ENCODE measurements around the gene TUB. TPM values are rescaled to one million over a fixed set of nuclear protein-coding genes. Genes with fewer than 3 reads are reported as not detected.

The TUB gene
- total and polyA plus RNA-seq, 2 of the 13 experiments (the other 11 are each of a cell fraction or from before 2014, with no cell fraction given): 4.3 to 5.6 TPM

DNA sequence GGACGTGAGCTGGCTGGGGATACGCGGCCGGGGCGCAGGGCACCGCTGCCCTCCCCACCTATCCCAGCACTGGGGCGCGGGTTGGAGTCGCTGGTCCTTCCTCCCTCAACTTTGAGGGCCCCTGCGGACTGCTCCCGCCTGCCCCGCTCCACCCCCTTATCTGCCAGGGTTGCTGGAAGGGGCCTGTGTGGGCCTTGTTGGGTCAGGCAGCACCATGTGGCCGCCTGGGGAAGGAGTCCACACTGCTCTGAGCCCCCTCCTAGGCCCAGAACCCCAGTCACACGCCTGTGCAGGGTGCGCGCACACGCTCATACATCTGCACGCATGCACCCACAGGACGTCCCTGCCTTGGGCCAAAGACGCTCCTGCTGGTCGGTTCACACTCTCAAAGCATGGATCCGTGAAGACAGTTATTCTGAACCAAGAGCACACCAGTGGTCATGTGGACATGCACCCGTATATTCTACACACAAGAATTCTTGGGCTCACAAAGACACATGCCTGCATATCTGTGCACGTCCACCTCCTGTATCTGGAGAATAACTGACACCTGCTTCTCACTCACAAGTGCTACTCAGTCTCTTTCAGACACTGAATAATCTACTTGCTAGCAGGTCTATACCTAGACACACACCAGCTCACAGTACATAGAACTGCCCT, 710 bp downstream of the TUB start (continued):
- TF ChIP-seq, protein P1, sequence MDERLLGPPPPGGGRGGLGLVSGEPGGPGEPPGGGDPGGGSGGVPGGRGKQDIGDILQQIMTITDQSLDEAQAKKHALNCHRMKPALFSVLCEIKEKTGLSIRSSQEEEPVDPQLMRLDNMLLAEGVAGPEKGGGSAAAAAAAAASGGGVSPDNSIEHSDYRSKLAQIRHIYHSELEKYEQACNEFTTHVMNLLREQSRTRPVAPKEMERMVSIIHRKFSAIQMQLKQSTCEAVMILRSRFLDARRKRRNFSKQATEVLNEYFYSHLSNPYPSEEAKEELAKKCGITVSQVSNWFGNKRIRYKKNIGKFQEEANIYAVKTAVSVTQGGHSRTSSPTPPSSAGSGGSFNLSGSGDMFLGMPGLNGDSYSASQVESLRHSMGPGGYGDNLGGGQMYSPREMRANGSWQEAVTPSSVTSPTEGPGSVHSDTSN (CRISPR knock-in tag; IDR thresholded peaks at IDR 0.05): no peak
- TF ChIP-seq RFX3 (CRISPR knock-in tag; IDR thresholded peaks at IDR 0.05): no peak
- no peak for TF ChIP-seq ATAD3A (CRISPR knock-in tag; IDR thresholded peaks at IDR 0.05)
- TF ChIP-seq PAX8 (CRISPR knock-in tag; IDR thresholded peaks at IDR 0.05; ENCODE audit: borderline replicate concordance): no peak
- peak; percentile 22; the same call in 1 of the 2 replicates for TF ChIP-seq GABPB1 (CRISPR knock-in tag; IDR thresholded peaks at IDR 0.05)

DNA sequence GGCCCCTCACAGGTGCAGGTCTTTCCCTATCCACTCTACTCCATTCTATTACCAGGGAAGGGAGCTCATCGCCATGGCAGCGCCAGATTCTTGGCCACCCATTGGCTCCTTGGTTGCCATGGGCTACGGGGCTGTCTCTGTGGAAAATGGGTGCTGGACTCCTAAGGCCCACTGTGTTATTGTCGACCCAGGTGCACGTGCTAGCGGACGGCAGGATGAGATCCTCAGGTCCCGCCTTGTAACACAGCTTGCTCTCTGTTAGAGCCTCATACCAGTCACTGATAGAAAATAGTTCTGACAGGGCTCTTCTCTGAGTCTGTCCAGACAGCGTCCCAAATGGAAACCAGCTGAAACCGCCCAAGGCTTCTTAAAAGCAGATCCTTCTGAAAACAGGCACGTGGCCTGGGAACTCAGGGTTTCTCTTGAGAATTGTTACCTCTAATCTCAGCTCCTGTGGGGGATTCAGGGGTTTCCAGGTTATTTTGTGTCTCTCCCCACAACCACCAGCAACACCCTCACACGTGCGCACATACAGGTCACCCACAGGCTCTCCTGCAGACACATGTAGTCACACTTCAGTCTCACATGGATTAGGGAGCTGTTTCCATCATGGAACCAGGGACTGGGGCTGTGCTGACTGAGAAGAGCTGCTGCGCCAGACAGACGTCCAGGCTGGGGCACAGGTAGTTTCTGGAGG, 1.5 kb downstream of the TUB start:
- no peak for FAIRE-seq
- no peaks in the 10 kb centered on the region for H3K36me3 ChIP-seq (replicated peaks in 1 of 2; ENCODE audit: control insufficient read depth in 1 of 2, insufficient read depth in 2 of 2, low read length in 2 of 2)
- no peak overlapping the region for H3K4me3 ChIP-seq (replicated peaks in 1 of 3; ENCODE audit: insufficient read depth in 1 of 3, low read depth in 2 of 3, low read length in 3 of 3)
- BruUV-seq (replicated peaks): TSS peak; percentile 45
- no peaks in the 10 kb centered on the region for H3K79me2 ChIP-seq (ENCODE audit: insufficient read depth, low read length)
- H4K20me1 ChIP-seq (ENCODE audit: insufficient read depth, low read length): no peaks in the 10 kb centered on the region
- POLR2A ChIA-PET: no interaction called here
- no peak overlapping the region for H2AFZ ChIP-seq (ENCODE audit: low read length)
- 93% methylated on average over 12 of the region's 15 CpGs for WGBS (ENCODE audit: low lambda C conversion rate)
- no peak overlapping the region for H3K27ac ChIP-seq (ENCODE audit: extremely low read length, insufficient read depth, low read length)
- H3K9ac ChIP-seq (ENCODE audit: insufficient read depth, low read depth, low read length): no peak overlapping the region
- in situ Hi-C loops (cut with HindIII; ENCODE audit: extremely low pct_ligation_motif_present, low pct_unique_long_range_greater_than_20kb): no loop called here
- ATAC-seq: no peak
- intact Hi-C loops (cut with micrococcal nuclease; ENCODE audit: unreplicated experiment): no loop called here
- no peak for TF ChIP-seq ZNF749 (CRISPR knock-in tag; IDR thresholded peaks at IDR 0.05; ENCODE audit: borderline replicate concordance)
- no peak for TF ChIP-seq RBFOX2 (IDR thresholded peaks at IDR 0.05; ENCODE audit: low read depth, low read length)
- TF ChIP-seq KLF6 (CRISPR knock-in tag; IDR thresholded peaks at IDR 0.05): no peak
- TF ChIP-seq KDM2A (CRISPR knock-in tag; IDR thresholded peaks at IDR 0.05; ENCODE audit: borderline replicate concordance, low read depth): no peak
- no peak for TF ChIP-seq ZNF772 (CRISPR knock-in tag; IDR thresholded peaks at IDR 0.05)
- no peak for TF ChIP-seq NKX3-1 (CRISPR knock-in tag; IDR thresholded peaks at IDR 0.05)
- TF ChIP-seq ZC3H4 (CRISPR knock-in tag; IDR thresholded peaks at IDR 0.05; ENCODE audit: borderline replicate concordance): no peak
- TF ChIP-seq SRSF1 (optimal IDR thresholded peaks at IDR 0.05; ENCODE audit: low read depth, low read length): no peak
- TF ChIP-seq, protein P2, sequence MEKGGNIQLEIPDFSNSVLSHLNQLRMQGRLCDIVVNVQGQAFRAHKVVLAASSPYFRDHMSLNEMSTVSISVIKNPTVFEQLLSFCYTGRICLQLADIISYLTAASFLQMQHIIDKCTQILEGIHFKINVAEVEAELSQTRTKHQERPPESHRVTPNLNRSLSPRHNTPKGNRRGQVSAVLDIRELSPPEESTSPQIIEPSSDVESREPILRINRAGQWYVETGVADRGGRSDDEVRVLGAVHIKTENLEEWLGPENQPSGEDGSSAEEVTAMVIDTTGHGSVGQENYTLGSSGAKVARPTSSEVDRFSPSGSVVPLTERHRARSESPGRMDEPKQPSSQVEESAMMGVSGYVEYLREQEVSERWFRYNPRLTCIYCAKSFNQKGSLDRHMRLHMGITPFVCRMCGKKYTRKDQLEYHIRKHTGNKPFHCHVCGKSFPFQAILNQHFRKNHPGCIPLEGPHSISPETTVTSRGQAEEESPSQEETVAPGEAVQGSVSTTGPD (CRISPR knock-in tag; IDR thresholded peaks at IDR 0.05): no peak
- no peak for TF ChIP-seq ARHGAP35 (CRISPR knock-in tag; IDR thresholded peaks at IDR 0.05; ENCODE audit: borderline replicate concordance)
- no peak for TF ChIP-seq ZNF780A (CRISPR knock-in tag; IDR thresholded peaks at IDR 0.05)
- no peak for DNase-seq (ENCODE audit: low spot score)
- peaks cover 24% of the 10 kb centered on the region for H3K4me1 ChIP-seq (ENCODE audit: insufficient read depth, low read length)
- H3K27me3 ChIP-seq (ENCODE audit: control insufficient read depth in 1 of 2, insufficient read depth in 2 of 2, low read length in 2 of 2): peaks cover 0 to 8% of the 10 kb centered on the region in 2 experiments; a peak in 1 of 5 replicates
- CTCF ChIA-PET (ENCODE audit: low intra/inter-chr PET ratio, low total read pairs): no interaction called here
- no peaks in the 10 kb centered on the region for H3K9me3 ChIP-seq (ENCODE audit: low read length)
- H3K4me2 ChIP-seq (ENCODE audit: low read depth, low read length): peak overlapping the region; percentile 87

All from HepG2 (cell line).